ENCODE data around the gene LCLAT1. TPM values are rescaled to one million over a fixed set of nuclear protein-coding genes. Genes with fewer than 3 reads are reported as not detected.

Gene LCLAT1
- polyA plus RNA-seq, 1 of the 3 experiments (the other 2 are of a cell fraction): 6.9 TPM

- peak; percentile 17; the same call in 1 of the 2 replicates for TF ChIP-seq JUND (IDR thresholded peaks at IDR 0.05)
- no peak for TF ChIP-seq ELF1 (IDR thresholded peaks at IDR 0.05)
- TF ChIP-seq, protein P1, sequence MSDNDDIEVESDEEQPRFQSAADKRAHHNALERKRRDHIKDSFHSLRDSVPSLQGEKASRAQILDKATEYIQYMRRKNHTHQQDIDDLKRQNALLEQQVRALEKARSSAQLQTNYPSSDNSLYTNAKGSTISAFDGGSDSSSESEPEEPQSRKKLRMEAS (IDR thresholded peaks at IDR 0.05; ENCODE audit: low read depth): peak; percentile 48; the same call in 1 of the 2 replicates
- peak; percentile 63; the same call in 1 of the 2 replicates for TF ChIP-seq TCF12 (IDR thresholded peaks at IDR 0.05)
- peak in 1 of 2 experiments; percentile 25; a peak in 1 of 4 replicates for TF ChIP-seq EP300 (IDR thresholded peaks at IDR 0.05; ENCODE audit: borderline replicate concordance in 1 of 2, low read depth in 1 of 2, low read length in 1 of 2)
- TF ChIP-seq FOSL2 (IDR thresholded peaks at IDR 0.05; ENCODE audit: borderline replicate concordance, low read depth): peak; percentile 53; the same call in 1 of the 2 replicates
- TF ChIP-seq, protein P2, sequence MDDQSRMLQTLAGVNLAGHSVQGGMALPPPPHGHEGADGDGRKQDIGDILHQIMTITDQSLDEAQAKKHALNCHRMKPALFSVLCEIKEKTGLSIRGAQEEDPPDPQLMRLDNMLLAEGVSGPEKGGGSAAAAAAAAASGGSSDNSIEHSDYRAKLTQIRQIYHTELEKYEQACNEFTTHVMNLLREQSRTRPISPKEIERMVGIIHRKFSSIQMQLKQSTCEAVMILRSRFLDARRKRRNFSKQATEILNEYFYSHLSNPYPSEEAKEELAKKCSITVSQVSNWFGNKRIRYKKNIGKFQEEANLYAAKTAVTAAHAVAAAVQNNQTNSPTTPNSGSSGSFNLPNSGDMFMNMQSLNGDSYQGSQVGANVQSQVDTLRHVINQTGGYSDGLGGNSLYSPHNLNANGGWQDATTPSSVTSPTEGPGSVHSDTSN (IDR thresholded peaks at IDR 0.05): 0 out of 2 replicates have a peak, but pooled peaks have one; percentile 4
- no peak for TF ChIP-seq NFIC (IDR thresholded peaks at IDR 0.05; ENCODE audit: borderline replicate concordance)
- Histone ChIP-seq H3K27ac (ENCODE audit: low read depth in 2 of 2, low read length in 1 of 2) (no peak overlapping the region), H3K79me2 (ENCODE audit: insufficient read depth) (no peaks in the 10 kb centered on the region), H3K9ac (no peak overlapping the region), H4K20me1 (ENCODE audit: insufficient read depth) (no peaks in the 10 kb centered on the region), H3K4me1 (ENCODE audit: control insufficient read depth in 1 of 2, insufficient read depth in 2 of 2, low read depth in 1 of 2, low read length in 1 of 2) (peaks cover 0 to 17% of the 10 kb centered on the region in 2 experiments; a peak in 3 of 4 replicates), H3K4me2 (no peak overlapping the region), H3K36me3 (replicated peaks in 1 of 2; ENCODE audit: control insufficient read depth in 1 of 2, insufficient read depth in 2 of 2, low read length in 1 of 2) (no peaks in the 10 kb centered on the region), H2AFZ (ENCODE audit: low read depth) (no peak overlapping the region; the same call in 1 of the 2 replicates), H3F3A (replicated peaks; ENCODE audit: insufficient read depth) (peaks cover 26% of the 10 kb centered on the region), H3K27me3 (ENCODE audit: insufficient read depth) (no peaks in the 10 kb centered on the region), H3K9me3 (peaks cover 8% of the 10 kb centered on the region; the same call in 1 of the 2 replicates), H3K9me2 (no peaks in the 10 kb centered on the region), H3K4me3 (ENCODE audit: low read depth in 2 of 2, low read length in 1 of 2) (no peak overlapping the region)
- 62% methylated on average over 12 of the region's 12 CpGs for WGBS (ENCODE audit: low lambda C conversion rate)
- CTCF ChIA-PET: interaction anchor here (3.0 kb wide), 1 partner anchor 24 kb away, joined by 9 read pairs; no protein-coding TSS in a partner anchor
- no peak for DNase-seq
- POLR2A ChIA-PET: no interaction called here
These were observed 215.5 kb downstream of the LCLAT1 start for GRCh38 chr2:30662268-30663131.

DNA sequence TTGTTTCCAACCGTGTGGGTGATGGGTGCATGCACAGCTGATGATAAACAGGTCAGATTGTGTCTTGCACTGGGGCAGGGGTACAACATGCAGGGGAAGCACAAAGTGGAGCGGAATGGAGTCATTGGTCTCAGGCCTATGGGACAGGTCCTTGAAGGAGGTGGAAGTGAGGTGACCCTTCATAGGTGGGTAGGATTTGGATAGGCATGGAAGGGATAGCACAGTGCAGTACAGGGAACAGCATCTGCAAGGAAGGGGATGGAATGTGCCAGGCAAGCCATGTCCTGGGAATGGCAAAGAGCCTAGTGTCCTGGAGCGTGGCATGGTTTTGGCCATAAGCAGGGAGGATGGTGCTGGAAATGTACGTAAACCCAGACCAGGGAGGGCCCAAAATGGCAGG, 216.3 kb downstream of the LCLAT1 start:
- peaks cover 27% of the 10 kb centered on the region for H3F3A ChIP-seq (replicated peaks; ENCODE audit: insufficient read depth)
- ChIA-PET CTCF (no interaction called here), POLR2A (no interaction called here)
- no peak overlapping the region for H3K9ac ChIP-seq
- no peaks in the 10 kb centered on the region for H3K9me2 ChIP-seq
- TF ChIP-seq SMC3 (IDR thresholded peaks at IDR 0.05; ENCODE audit: low read depth, low read length) (no peak), RAD21 (IDR thresholded peaks at IDR 0.05; ENCODE audit: low read length) (no peak), NFIC (IDR thresholded peaks at IDR 0.05; ENCODE audit: borderline replicate concordance) (no peak), GABPA (IDR thresholded peaks at IDR 0.05; ENCODE audit: low read depth) (no peak), FOXJ3 (CRISPR knock-in tag; IDR thresholded peaks at IDR 0.05) (no peak), MXI1 (IDR thresholded peaks at IDR 0.05; ENCODE audit: low read depth, low read length) (no peak), JUND (IDR thresholded peaks at IDR 0.05) (no peak), EP300 (IDR thresholded peaks at IDR 0.05; ENCODE audit: borderline replicate concordance in 1 of 2, low read depth in 1 of 2, low read length in 1 of 2) (no peak), RXRA (IDR thresholded peaks at IDR 0.05; ENCODE audit: borderline replicate concordance, low read depth) (no peak)
- TF ChIP-seq, protein P3, sequence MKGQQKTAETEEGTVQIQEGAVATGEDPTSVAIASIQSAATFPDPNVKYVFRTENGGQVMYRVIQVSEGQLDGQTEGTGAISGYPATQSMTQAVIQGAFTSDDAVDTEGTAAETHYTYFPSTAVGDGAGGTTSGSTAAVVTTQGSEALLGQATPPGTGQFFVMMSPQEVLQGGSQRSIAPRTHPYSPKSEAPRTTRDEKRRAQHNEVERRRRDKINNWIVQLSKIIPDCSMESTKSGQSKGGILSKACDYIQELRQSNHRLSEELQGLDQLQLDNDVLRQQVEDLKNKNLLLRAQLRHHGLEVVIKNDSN (IDR thresholded peaks at IDR 0.05; ENCODE audit: borderline replicate concordance, low read depth): no peak
- TF ChIP-seq, protein P1 (IDR thresholded peaks at IDR 0.05; ENCODE audit: low read depth): no peak
- WGBS (ENCODE audit: low lambda C conversion rate): 83% methylated on average over 4 of the region's 4 CpGs
- H3K36me3 ChIP-seq (replicated peaks in 1 of 2; ENCODE audit: control insufficient read depth in 1 of 2, insufficient read depth in 2 of 2, low read length in 1 of 2): peaks cover 0 to under 1% of the 10 kb centered on the region in 2 experiments
- H3K4me2 ChIP-seq: no peak overlapping the region
- H3K27me3 ChIP-seq (ENCODE audit: insufficient read depth): no peaks in the 10 kb centered on the region
- H3K4me3 ChIP-seq (ENCODE audit: low read depth in 2 of 2, low read length in 1 of 2): no peak overlapping the region
- no peak overlapping the region for H3K27ac ChIP-seq (ENCODE audit: low read depth in 2 of 2, low read length in 1 of 2)
- no peak overlapping the region; the same call in 1 of the 2 replicates for H2AFZ ChIP-seq (ENCODE audit: low read depth)
- peaks cover 8% of the 10 kb centered on the region; the same call in 1 of the 2 replicates for H3K9me3 ChIP-seq
- no peaks in the 10 kb centered on the region for H3K79me2 ChIP-seq (ENCODE audit: insufficient read depth)
- DNase-seq: no peak
- peaks cover 0 to 17% of the 10 kb centered on the region in 2 experiments; a peak in 3 of 4 replicates for H3K4me1 ChIP-seq (ENCODE audit: control insufficient read depth in 1 of 2, insufficient read depth in 2 of 2, low read depth in 1 of 2, low read length in 1 of 2)
- no peaks in the 10 kb centered on the region for H4K20me1 ChIP-seq (ENCODE audit: insufficient read depth)
